Right cardiac atrium (tissue), 5 donors: ENCODE measurements around the gene ABCA6. TPM values are rescaled to one million over a fixed set of nuclear protein-coding genes. Genes with fewer than 3 reads are reported as not detected.

ENCODE experiments used
- ATAC-seq, 2 donors: fragments of 200-7000 bp; cut with Tn5 transposase; one replicate each; pipeline versions ENCODE4 v1.8.0 to v1.9.1; 2020; ENCODE audit warnings: moderate library complexity in 2 of 2, mild to moderate bottlenecking in 1 of 2
- DNase-seq, 3 donors: peaks; one replicate each; pipeline ENCODE4 v3.0.0-alpha.2; 2020
- H3K27ac ChIP-seq: one replicate; pipeline ENCODE4 v1.5.1; 2013; ENCODE audit warnings: mild to moderate bottlenecking, low read length, control low read depth, moderate library complexity
- H3K27me3 ChIP-seq: one replicate; pipeline ENCODE4 v1.6.1; 2013; ENCODE audit not compliant: control insufficient read depth, insufficient read depth
- H3K4me1 ChIP-seq: one replicate; pipeline ENCODE4 v1.6.1; 2013; ENCODE audit warnings: low read length; ENCODE audit not compliant: control insufficient read depth, insufficient read depth
- H3K4me3 ChIP-seq: one replicate; pipeline ENCODE4 v1.5.1; 2013; ENCODE audit warnings: low read length, control low read depth
- H3K9me3 ChIP-seq: one replicate; pipeline ENCODE4 v1.6.1; 2013; ENCODE audit warnings: low read length; ENCODE audit not compliant: control insufficient read depth
- WGBS: extraction: QIAGEN DNeasy Blood & Tissue Kit; methylation state at CpG from one replicate; pipeline ENCODE4 v1.1.7; 2013; 5-methylcytosine and 5-hydroxymethylcytosine counted together
- intact Hi-C, 4 donors: fragments of 100-400 bp; cut with DNase I; formaldehyde crosslinking; loops; one replicate each; pipeline versions ENCODE4 v1.11.0 to v1.14.0; 2022 to 2023
- polyA plus RNA-seq: library from polyadenylated mRNA; stranded (reverse); fragments of 200-250 nt; gene quantifications from one replicate; pipeline ENCODE4 v1.2.3, GENCODE V29; 2013
- total RNA-seq, 4 donors: library from RNA; stranded (reverse); fragmentation: NEBNext Ultra II Directional; extraction: Animal tissue kit (Norgen Biotek cat#: 25700); gene quantifications; one replicate each; pipeline ENCODE4 v1.2.1, GENCODE V29; 2021
- donor health status: healthy with polysubstance abuse.
- donor health status: DM: no; HTN: yes; CAD: no.
- donor health status: DM: no; HTN: no; CAD: no.
- donor health status: DM: no; HTN: yes; CAD: no; lungs with severe emphysema.
- donor health status: DM: yes; HTN: yes; CAD: no.

The ABCA6 gene
- total and polyA plus RNA-seq, 5 donors, result 21.2 to 44.1 (median 37.0) TPM

DNA sequence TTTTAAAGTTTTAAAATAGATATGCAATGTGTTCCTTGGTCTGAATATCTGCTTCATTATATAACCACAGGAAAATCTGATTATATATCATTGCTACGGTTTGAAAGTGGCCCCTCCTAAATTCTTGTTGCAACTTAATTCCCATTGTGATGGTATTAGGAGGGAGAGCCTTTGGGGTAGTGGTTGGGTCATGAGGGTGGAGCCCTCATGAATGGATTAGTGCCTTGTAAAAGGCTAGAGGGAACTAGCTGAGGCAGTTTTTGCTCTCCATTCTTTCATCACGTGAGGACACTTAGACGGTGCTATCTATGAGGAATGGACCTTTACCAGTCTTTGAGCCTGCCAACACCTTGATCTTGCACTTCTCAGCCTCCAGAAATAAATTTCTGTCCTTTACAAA, 7.6 kb downstream of the ABCA6 start:
- H3K4me3 ChIP-seq, result no peak overlapping the region
- DNase-seq (no peak), ATAC-seq (no peak)
- no peak overlapping the region for H3K27ac ChIP-seq
- H3K4me1 ChIP-seq, result no peaks in the 10 kb centered on the region
- 76% methylated on average over 3 of the region's 3 CpGs for WGBS
- intact Hi-C loops, result no loop called here
- no peaks in the 10 kb centered on the region for H3K27me3 ChIP-seq
- H3K9me3 ChIP-seq, result no peaks in the 10 kb centered on the region

DNA sequence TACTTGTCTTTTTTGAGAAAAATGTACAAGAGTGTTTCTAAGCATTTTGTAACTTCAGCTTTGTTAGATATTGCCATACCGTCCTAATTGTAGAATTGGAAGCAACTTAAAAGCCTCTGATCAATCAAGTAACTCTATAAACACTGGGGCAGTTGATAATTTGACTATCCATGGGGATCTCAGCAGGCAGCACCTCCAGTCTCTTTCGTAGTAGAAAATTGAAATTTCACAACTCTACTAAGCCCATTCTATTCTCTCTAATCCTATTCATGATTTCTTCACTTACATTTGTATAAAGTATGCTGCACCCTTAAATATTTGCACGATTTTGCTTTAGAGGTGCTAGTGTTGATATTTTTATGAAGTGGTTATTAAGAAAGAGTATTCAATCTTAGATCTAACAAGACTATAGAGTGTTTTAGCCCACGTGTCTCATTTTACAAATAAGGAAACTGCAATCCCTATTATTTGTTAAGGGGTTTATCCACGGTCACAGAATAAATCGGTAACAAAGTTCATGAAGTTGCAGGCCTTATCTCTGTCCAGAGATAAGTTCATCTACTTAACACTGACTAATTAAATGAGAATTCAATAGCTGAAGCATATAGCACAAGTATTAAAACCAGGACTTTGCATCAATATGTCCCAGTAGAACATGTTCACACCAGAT, 10.9 kb downstream of the ABCA6 start:
- Histone ChIP-seq H3K27ac (no peak overlapping the region), H3K9me3 (no peaks in the 10 kb centered on the region), H3K27me3 (no peaks in the 10 kb centered on the region), H3K4me1 (no peaks in the 10 kb centered on the region), H3K4me3 (no peak overlapping the region)
- WGBS, result 75% methylated on average over 6 of the region's 6 CpGs
- ATAC-seq (no peak), DNase-seq (no peak)
- intact Hi-C loops, result no loop called here

GRCh38 chr17:69123626-69124025, 18.1 kb downstream of the ABCA6 start:
- Histone ChIP-seq H3K27ac (no peak overlapping the region), H3K4me3 (no peak overlapping the region), H3K27me3 (no peaks in the 10 kb centered on the region), H3K9me3 (no peaks in the 10 kb centered on the region), H3K4me1 (peaks cover 2% of the 10 kb centered on the region)
- WGBS, result 82% methylated on average over 1 of the region's 1 CpG
- DNase-seq (no peak), ATAC-seq (no peak)
- intact Hi-C loops, result no loop called here

DNA sequence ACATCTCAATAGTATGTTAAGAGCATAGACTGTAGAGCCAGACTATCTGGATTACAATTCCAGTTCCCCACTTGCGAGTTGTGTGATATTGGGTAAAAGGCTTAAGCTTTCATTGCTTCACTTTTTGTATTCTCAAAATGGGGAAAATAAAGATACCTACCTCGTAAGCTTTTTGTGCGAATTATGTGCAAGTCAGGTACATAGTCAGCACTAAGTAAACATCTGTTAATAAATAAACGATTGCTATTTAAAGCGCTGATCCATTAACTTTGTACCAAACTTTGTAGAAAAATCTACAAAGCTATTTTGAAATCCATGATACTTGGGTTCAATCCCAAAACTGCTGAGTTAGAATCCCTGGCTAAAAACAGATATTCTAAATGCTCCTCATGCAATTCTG, 19.6 kb downstream of the ABCA6 start:
- intact Hi-C loops, result no loop called here
- peaks cover 2% of the 10 kb centered on the region for H3K4me1 ChIP-seq
- no peak overlapping the region for H3K27ac ChIP-seq
- no peaks in the 10 kb centered on the region for H3K27me3 ChIP-seq
- H3K4me3 ChIP-seq, result no peak overlapping the region
- DNase-seq, result no peak
- ATAC-seq, result no peak
- no peaks in the 10 kb centered on the region for H3K9me3 ChIP-seq
- WGBS, result 97% methylated on average over 5 of the region's 5 CpGs

DNA sequence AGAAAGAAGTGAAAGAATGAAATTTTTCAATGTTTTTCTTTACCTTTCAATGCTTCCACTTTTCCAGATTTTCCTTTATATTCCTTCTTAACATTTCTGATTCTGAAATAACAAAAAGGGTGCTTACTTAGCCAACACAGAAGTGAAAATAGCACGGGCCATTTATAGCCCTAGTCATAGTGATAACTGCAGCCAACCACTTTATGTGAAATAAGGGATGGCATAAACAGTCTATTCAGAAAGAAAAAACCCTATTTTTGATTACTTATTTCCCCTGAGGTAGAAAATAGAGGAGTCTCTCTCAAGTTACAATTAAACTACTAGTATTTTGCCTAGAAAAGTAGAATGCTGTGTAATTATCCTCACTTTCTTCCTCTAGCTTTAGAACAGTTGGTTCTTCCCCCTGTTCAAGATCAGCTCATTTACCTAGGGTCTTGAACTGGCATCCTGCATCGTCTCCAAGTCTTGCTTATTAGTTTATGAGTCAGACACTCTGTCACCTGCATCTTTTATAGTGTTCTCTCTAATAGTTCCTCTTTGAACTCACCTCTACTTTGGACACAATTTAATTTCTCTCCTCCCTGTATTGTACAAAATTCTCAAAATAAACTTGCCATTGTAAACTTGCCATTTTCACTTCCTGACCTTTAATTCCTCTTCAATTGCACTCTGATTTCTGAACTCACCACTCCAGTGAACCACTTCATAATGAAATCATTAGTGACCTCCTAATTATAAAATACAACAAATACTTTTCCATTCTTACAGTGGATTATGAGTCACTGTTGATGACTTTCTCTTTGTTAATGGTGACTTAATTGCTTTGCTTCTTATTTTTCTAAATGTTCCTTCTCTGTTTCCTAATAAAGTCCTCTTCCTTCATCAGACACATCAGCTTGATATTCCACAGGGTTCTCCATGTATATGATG, 23.6 kb downstream of the ABCA6 start:
- Histone ChIP-seq H3K27me3 (no peaks in the 10 kb centered on the region), H3K4me1 (peaks cover 2% of the 10 kb centered on the region), H3K27ac (no peak overlapping the region), H3K9me3 (no peaks in the 10 kb centered on the region), H3K4me3 (no peak overlapping the region)
- 28% methylated on average over 2 of the region's 2 CpGs for WGBS
- intact Hi-C loops, result no loop called here
- ATAC-seq, result no peak
- DNase-seq, result no peak

DNA sequence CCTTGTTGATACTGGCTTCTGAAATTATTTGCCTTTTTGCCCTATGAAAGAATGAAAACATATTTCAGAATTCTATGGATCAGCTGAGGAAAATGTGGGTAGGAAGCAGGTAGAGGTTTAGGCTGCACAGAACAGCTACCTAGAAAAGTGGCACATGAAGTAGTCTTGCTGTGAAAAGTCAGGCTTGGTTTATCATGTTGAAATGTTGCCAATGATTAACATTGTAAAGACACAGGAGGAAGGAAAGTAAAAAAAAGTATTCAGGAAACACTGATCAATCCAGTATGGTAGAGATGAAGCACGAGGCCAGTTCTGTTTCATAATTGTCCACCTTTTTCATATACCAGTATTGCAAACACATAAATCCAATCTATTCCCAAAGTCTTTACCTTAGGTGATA, 29.9 kb downstream of the ABCA6 start:
- intact Hi-C loops, result no loop called here
- 68% methylated on average over 1 of the region's 1 CpG for WGBS
- no peak for ATAC-seq
- H3K27ac ChIP-seq, result no peak overlapping the region
- H3K9me3 ChIP-seq, result no peaks in the 10 kb centered on the region
- H3K4me3 ChIP-seq, result no peak overlapping the region
- DNase-seq, result no peak
- no peaks in the 10 kb centered on the region for H3K4me1 ChIP-seq
- no peaks in the 10 kb centered on the region for H3K27me3 ChIP-seq

DNA sequence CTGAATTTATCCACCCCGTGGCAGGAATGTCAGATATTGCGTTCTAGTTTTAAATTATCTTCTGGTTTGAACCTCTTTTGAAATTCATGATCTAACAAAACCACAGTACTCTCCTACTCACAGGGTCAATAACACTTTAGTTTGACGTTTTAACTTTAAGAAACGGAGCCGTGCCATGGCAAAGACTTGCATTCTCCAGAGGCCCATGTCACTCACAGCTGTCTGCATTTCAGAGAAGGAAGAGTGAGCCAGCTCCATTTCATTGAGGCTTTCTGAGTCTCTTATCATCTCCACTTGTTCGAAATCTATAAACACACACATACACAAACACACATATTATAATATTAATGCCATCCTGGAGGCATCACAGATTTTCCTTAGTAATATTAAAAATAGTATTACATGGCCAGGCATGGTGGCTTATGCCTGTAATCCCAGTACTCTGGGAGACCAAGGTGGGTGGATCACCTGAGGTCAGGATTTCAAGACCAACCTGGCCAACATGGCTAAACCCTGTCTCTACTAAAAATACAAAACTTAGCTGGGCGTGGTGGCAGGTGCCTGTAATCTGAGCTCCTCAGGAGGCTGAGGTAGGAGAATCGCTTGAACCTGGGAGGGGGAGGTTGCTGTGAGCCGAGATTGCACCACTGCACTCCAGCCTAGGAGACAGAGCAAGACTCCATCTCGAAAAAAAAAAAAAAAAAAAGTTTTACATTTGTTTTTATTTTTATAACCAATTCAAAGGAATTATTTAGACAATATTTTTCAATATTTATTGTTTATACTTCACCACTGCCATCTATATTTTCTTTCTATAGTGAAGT, 35.6 kb downstream of the ABCA6 start:
- 68% methylated on average over 10 of the region's 10 CpGs for WGBS
- DNase-seq (no peak), ATAC-seq (no peak)
- Histone ChIP-seq H3K27me3 (no peaks in the 10 kb centered on the region), H3K4me1 (peaks cover 1% of the 10 kb centered on the region), H3K4me3 (no peak overlapping the region), H3K9me3 (no peaks in the 10 kb centered on the region), H3K27ac (no peak overlapping the region)
- intact Hi-C loops, result no loop called here

DNA sequence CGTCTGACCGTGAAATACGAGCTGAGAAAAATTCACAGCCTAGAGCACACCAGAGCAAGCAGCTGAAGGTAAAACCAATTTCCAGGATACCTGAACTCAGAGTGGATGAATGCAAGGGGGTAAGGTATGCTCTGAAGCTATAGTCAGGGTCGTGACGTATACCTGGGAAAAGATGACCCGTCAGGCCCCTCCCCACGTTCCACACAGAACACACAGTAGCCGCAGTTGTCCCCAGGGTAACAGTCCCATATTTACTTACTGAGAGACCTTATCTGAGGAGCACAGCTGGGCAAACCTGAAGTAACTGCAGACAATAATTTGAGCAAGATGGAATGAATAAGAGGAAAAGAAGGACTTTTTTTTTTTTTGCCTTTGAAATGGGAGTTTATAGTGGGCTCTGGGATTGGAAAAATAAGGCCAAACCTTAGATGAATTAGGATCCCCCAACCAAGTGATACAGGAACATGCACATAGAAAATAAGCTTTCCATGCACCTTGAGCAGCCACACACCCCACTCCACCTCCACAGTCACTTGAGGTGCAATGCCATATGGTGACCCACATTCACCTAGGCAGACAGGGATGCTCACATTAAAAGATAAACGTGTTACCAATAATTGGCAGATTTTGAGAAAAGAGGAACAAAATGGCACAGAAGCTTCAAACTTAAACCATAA, 38.0 kb downstream of the ABCA6 start:
- WGBS, result 89% methylated on average over 9 of the region's 9 CpGs
- intact Hi-C loops, result no loop called here
- peaks cover 1% of the 10 kb centered on the region for H3K4me1 ChIP-seq
- DNase-seq (no peak), ATAC-seq (no peak)
- H3K27me3 ChIP-seq, result no peaks in the 10 kb centered on the region
- no peak overlapping the region for H3K27ac ChIP-seq
- no peak overlapping the region for H3K4me3 ChIP-seq
- no peaks in the 10 kb centered on the region for H3K9me3 ChIP-seq

GRCh38 chr17:69098625-69099024, 43.1 kb downstream of the ABCA6 start:
- no peak overlapping the region for H3K4me3 ChIP-seq
- intact Hi-C loops, result no loop called here
- DNase-seq (no peak), ATAC-seq (no peak)
- H3K4me1 ChIP-seq, result peaks cover 1% of the 10 kb centered on the region
- H3K9me3 ChIP-seq, result no peaks in the 10 kb centered on the region
- H3K27ac ChIP-seq, result no peak overlapping the region
- WGBS, result 87% methylated on average over 4 of the region's 4 CpGs
- H3K27me3 ChIP-seq, result no peaks in the 10 kb centered on the region

- 71% methylated on average over 1 of the region's 1 CpG for WGBS
- no peak for DNase-seq
- intact Hi-C loops, result no loop called here
- Histone ChIP-seq H3K4me1 (no peaks in the 10 kb centered on the region), H3K9me3 (no peaks in the 10 kb centered on the region), H3K27me3 (no peaks in the 10 kb centered on the region), H3K27ac (no peak overlapping the region), H3K4me3 (no peak overlapping the region)
- no peak for ATAC-seq
Observed at GRCh38 chr17:69096541-69096940, 45.2 kb downstream of the ABCA6 start.
